Measurements from ENCODE around the gene OR8G1.

DNA sequence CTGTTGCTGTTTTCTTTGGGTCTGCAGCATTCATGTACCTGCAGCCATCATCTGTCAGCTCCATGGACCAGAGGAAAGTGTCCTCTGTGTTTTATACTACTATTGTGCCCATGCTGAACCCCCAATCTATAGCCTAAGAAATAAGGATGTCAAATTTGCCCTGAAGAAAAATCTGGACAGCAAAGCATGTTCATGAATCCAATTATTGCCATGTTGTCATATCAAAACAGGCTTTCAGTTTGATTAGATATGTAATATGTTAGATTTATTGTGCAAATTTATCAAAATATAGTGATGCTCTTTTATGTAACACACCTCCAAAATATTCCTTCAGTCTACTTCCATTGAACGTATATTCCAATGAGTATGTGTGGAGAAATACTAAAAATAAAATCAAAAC is 15.4 kb upstream of the OR8G1 start:
- TF ChIP-seq CTCF (IDR thresholded peaks at IDR 0.05) (no peak), REST (IDR thresholded peaks at IDR 0.05; ENCODE audit: insufficient read depth in 1 of 2, low read depth in 2 of 2, low read length in 1 of 2) (no peak)

Measured in Panc1 (cell line).